IgD-negative memory B cell (primary cell): Measurements from ENCODE around the gene KRTAP12-1. TPM values are rescaled to one million over a fixed set of nuclear protein-coding genes. Genes with fewer than 3 reads are reported as not detected.

Experiments
- H3K27ac Mint-ChIP-seq, 3 donors: one replicate each; pipeline ENCODE4 v1.8.0; 2020 to 2022; ENCODE audit warnings: mild to moderate bottlenecking in 3 of 3, mixed read lengths in 3 of 3, moderate library complexity in 1 of 3
- H3K27me3 Mint-ChIP-seq: one replicate; pipeline ENCODE4 v1.8.0; 2021; ENCODE audit warnings: mixed read lengths
- H3K36me3 Mint-ChIP-seq: one replicate; pipeline ENCODE4 v1.8.0; 2020; ENCODE audit warnings: mild to moderate bottlenecking, mixed read lengths
- H3K4me1 Mint-ChIP-seq, 3 donors: one replicate each; pipeline ENCODE4 v1.8.0; 2020 to 2022; ENCODE audit warnings: mixed read lengths in 3 of 3, mild to moderate bottlenecking in 1 of 3
- H3K4me3 Mint-ChIP-seq, 4 donors: one replicate each; pipeline ENCODE4 v1.8.0; 2020 to 2022; ENCODE audit warnings: mild to moderate bottlenecking in 4 of 4, mixed read lengths in 4 of 4, moderate library complexity in 3 of 4
- H3K9me3 Mint-ChIP-seq, 3 donors: one replicate each; pipeline ENCODE4 v1.8.0; 2020 to 2021; ENCODE audit warnings: mixed read lengths in 3 of 3, mild to moderate bottlenecking in 1 of 3
- polyA plus RNA-seq: library from polyadenylated mRNA; unstranded; fragments of 300-500 nt; fragmentation: Illumina TruSeq; gene quantifications from one replicate; pipeline ENCODE4 v1.2.3, GENCODE V29; 2021

KRTAP12-1 gene
- polyA plus RNA-seq, 1 donor from 2014 or later = not detected

GRCh38 chr21:44706706-44707581 lies 25.0 kb upstream of the KRTAP12-1 start:
- H3K27ac Mint-ChIP-seq = no peak overlapping the region
- H3K9me3 Mint-ChIP-seq = peaks cover 0 to 2% (median 0%) of the 10 kb centered on the region in 3 donors
- H3K36me3 Mint-ChIP-seq = no peaks in the 10 kb centered on the region
- peaks cover 0 to 5% (median 0%) of the 10 kb centered on the region in 3 donors for H3K4me1 Mint-ChIP-seq
- H3K4me3 Mint-ChIP-seq = no peak overlapping the region
- peaks cover 53% of the 10 kb centered on the region for H3K27me3 Mint-ChIP-seq

- Mint-ChIP-seq H3K9me3 (peaks cover 0 to 2% (median 0%) of the 10 kb centered on the region in 3 donors), H3K4me1 (peaks cover 0 to 3% (median 0%) of the 10 kb centered on the region in 3 donors), H3K27ac (peak overlapping the region in 1 of 3 donors; percentile 53), H3K27me3 (peaks cover 55% of the 10 kb centered on the region), H3K36me3 (no peaks in the 10 kb centered on the region), H3K4me3 (no peak overlapping the region)
These were observed 24.2 kb upstream of the KRTAP12-1 start for GRCh38 chr21:44706026-44706705.

GRCh38 chr21:44704636-44705001 lies 22.7 kb upstream of the KRTAP12-1 start:
- Mint-ChIP-seq H3K4me1 (peaks cover 0 to 3% (median 0%) of the 10 kb centered on the region in 3 donors), H3K9me3 (peaks cover 0 to 2% (median 0%) of the 10 kb centered on the region in 3 donors), H3K4me3 (no peak overlapping the region), H3K27ac (no peak overlapping the region), H3K27me3 (peaks cover 64% of the 10 kb centered on the region), H3K36me3 (no peaks in the 10 kb centered on the region)

GRCh38 chr21:44703731-44704635 lies 22.0 kb upstream of the KRTAP12-1 start:
- H3K4me3 Mint-ChIP-seq = no peak overlapping the region
- H3K27me3 Mint-ChIP-seq = peaks cover 62% of the 10 kb centered on the region
- peaks cover 0 to 2% (median 0%) of the 10 kb centered on the region in 3 donors for H3K9me3 Mint-ChIP-seq
- no peak overlapping the region for H3K27ac Mint-ChIP-seq
- no peaks in the 10 kb centered on the region for H3K4me1 Mint-ChIP-seq
- no peaks in the 10 kb centered on the region for H3K36me3 Mint-ChIP-seq

GRCh38 chr21:44702973-44703730 lies 21.2 kb upstream of the KRTAP12-1 start:
- H3K36me3 Mint-ChIP-seq = no peaks in the 10 kb centered on the region
- H3K27me3 Mint-ChIP-seq = peaks cover 59% of the 10 kb centered on the region

GRCh38 chr21:44702111-44702972 lies 20.4 kb upstream of the KRTAP12-1 start:
- Mint-ChIP-seq H3K27me3 (peaks cover 56% of the 10 kb centered on the region), H3K4me3 (peak overlapping the region in 2 of 4 donors; percentile 17 to 33), H3K27ac (no peak overlapping the region), H3K4me1 (no peaks in the 10 kb centered on the region), H3K36me3 (no peaks in the 10 kb centered on the region), H3K9me3 (peaks cover 0 to 2% (median 0%) of the 10 kb centered on the region in 3 donors)

More at GRCh38 chr21:44702973-44703730, 21.2 kb upstream of the KRTAP12-1 start:
- peak overlapping the region in 1 of 4 donors; percentile 33 for H3K4me3 Mint-ChIP-seq
- peaks cover 0 to 2% (median 0%) of the 10 kb centered on the region in 3 donors for H3K9me3 Mint-ChIP-seq
- no peaks in the 10 kb centered on the region for H3K4me1 Mint-ChIP-seq
- no peak overlapping the region for H3K27ac Mint-ChIP-seq

- no peak overlapping the region for H3K27ac Mint-ChIP-seq
- H3K4me1 Mint-ChIP-seq = no peaks in the 10 kb centered on the region
- peak overlapping the region in 1 of 4 donors; percentile 65 for H3K4me3 Mint-ChIP-seq
- H3K27me3 Mint-ChIP-seq = peaks cover 55% of the 10 kb centered on the region
- H3K36me3 Mint-ChIP-seq = no peaks in the 10 kb centered on the region
- H3K9me3 Mint-ChIP-seq = peaks cover 0 to 2% (median 0%) of the 10 kb centered on the region in 3 donors
These were observed 19.6 kb upstream of the KRTAP12-1 start for GRCh38 chr21:44701541-44701940.

- H3K4me1 Mint-ChIP-seq = no peaks in the 10 kb centered on the region
- H3K27me3 Mint-ChIP-seq = peaks cover 57% of the 10 kb centered on the region
- no peak overlapping the region for H3K27ac Mint-ChIP-seq
- H3K36me3 Mint-ChIP-seq = no peaks in the 10 kb centered on the region
- peak overlapping the region in 1 of 4 donors; percentile 79 for H3K4me3 Mint-ChIP-seq
- peaks cover 0 to 2% (median 0%) of the 10 kb centered on the region in 3 donors for H3K9me3 Mint-ChIP-seq
These were observed 19.0 kb upstream of the KRTAP12-1 start for GRCh38 chr21:44701023-44701400.

- H3K36me3 Mint-ChIP-seq = no peaks in the 10 kb centered on the region
- H3K4me3 Mint-ChIP-seq = peak overlapping the region in 1 of 4 donors; percentile 79
- peaks cover 0 to 2% (median 0%) of the 10 kb centered on the region in 3 donors for H3K9me3 Mint-ChIP-seq
- H3K27me3 Mint-ChIP-seq = peaks cover 53% of the 10 kb centered on the region
- H3K4me1 Mint-ChIP-seq = no peaks in the 10 kb centered on the region
- H3K27ac Mint-ChIP-seq = no peak overlapping the region
These were observed 18.4 kb upstream of the KRTAP12-1 start for GRCh38 chr21:44700101-44701022.

- Mint-ChIP-seq H3K27ac (no peak overlapping the region), H3K4me1 (no peaks in the 10 kb centered on the region), H3K9me3 (peaks cover 0 to 2% (median 0%) of the 10 kb centered on the region in 3 donors), H3K36me3 (no peaks in the 10 kb centered on the region), H3K4me3 (no peak overlapping the region), H3K27me3 (peaks cover 48% of the 10 kb centered on the region)
These were observed 17.6 kb upstream of the KRTAP12-1 start for GRCh38 chr21:44699502-44700001.

GRCh38 chr21:44697811-44698734 lies 16.1 kb upstream of the KRTAP12-1 start:
- H3K27me3 Mint-ChIP-seq = peaks cover 45% of the 10 kb centered on the region
- H3K36me3 Mint-ChIP-seq = no peaks in the 10 kb centered on the region
- peaks cover 2 to 11% (median 6%) of the 10 kb centered on the region in 3 donors for H3K9me3 Mint-ChIP-seq
- H3K4me3 Mint-ChIP-seq = no peak overlapping the region
- no peak overlapping the region for H3K27ac Mint-ChIP-seq
- peaks cover 0 to 1% (median 0%) of the 10 kb centered on the region in 3 donors for H3K4me1 Mint-ChIP-seq
